NCI-H187 treated with DMSO at 0.1 percent for 48 hours (cell line): ENCODE data around the gene OR8A1.

Experiments used
- DNase-seq: peaks from one replicate; lab custom pipeline; 2025; lab: John Stamatoyannopoulos, UW

OR8A1 gene

DNA sequence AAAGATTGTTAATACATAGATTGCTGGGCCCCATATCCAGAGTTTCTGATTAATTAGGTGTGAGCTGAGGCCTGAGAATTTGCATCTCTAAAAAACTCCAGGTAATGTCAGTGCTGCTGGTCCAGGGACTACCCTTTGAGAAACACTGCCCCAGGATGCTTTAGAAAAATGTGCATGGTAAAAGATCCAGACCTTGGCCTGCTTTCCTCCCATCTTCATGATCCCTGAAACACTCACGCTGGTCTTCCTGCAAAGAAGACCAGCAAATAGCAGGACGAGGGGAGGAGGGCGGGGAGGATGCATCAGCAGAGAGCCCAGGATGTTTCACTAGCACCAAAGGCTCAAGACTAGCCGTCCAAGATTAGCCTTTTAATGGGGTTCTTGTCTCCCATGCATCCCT, at the start of gene OR8A1:
TSS of gene OR8A1 (plus strand) at position 301 of the 400 bp plus-strand sequence. CDS start 123 bp downstream, outside the sequence.
- DNase-seq: no peak

- DNase-seq: no peak
Observed at GRCh38 chr11:124520550-124520854, 49.3 kb upstream of the OR8A1 start.

GRCh38 chr11:124533626-124534025, 36.2 kb upstream of the OR8A1 start:
- no peak for DNase-seq

DNA sequence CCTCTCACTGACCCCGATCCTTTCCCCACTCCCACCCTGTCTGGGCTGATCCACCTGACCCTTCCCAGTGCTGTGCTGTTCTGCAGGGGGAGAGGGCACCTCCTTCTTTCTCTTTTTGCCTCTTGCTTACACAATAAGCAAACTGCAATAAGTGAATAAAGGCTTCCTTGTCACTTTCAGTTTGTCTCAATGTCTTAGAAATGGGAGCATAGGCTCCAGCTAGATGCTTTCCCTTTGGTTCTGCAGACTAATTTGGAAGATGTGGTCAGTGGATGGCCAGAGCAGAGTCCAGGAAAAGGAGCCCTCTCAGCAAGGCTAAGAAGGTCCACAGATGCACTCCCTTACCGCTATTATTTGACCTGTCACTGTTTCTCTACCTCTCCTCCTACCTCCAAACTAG, 35.7 kb upstream of the OR8A1 start:
- no peak for DNase-seq

- DNase-seq: no peak
Observed at GRCh38 chr11:124535552-124536232, 34.1 kb upstream of the OR8A1 start.

- DNase-seq: no peak
Observed at GRCh38 chr11:124536520-124536919, 33.3 kb upstream of the OR8A1 start.

GRCh38 chr11:124538019-124538418, 31.8 kb upstream of the OR8A1 start:
- no peak for DNase-seq

DNA sequence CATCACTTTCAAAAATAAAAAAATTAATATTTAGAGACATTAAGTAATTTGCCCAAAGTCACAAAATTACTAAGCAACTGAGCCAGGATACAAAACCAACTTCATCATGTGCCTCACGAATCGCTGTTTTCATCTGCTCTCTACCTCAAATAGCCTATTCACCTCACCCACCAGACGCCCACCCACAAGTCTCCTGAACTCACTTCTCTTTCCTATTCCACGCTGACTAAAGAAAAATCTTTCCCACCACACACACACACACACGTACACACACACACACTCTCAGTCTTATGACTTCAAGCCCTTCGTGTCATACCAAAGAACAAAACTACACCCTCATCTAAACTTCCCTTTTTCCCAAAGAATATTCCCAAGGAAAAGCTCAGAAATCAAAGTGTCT, 28.6 kb upstream of the OR8A1 start:
- no peak for DNase-seq

DNA sequence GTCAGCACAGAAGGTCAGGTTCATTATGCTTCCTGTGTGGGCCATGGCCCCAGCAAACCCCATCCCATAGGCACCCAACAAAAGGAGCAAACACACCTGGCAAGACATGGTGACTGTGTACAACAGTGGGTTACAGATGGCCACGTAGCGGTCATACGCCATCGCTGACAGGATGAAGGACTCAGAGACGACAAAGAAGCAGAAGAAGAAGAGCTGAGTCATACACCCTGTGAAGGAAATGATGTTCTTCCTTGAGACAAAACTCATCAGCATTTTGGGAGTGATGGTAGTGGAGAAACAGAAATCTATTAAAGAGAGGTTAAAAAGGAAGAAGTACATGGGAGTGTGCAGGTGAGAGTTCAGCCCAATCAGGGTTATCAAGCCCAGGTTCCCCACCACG, 26.7 kb upstream of the OR8A1 start:
- no peak for DNase-seq

DNA sequence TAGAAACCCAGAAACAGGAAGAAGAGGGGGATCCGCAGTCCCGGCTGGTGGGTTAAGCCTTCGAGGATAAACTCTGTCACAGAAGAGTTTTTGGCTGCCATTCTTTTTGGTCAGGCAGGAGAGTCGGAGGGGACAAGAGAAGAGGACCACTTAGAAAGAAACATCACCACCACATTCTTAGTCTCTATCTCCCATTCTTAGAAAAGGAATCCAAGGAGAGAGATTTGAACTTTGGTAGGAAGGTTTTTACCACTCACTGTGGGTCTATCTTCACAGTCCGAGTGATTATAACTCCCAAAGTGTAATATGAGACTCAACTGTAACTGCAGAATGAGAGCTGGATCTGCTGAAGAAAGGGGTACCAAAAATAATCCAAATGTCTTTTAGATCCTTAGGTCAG, 26.2 kb upstream of the OR8A1 start, which contains the start of gene OR8B12:
TSS of gene OR8B12 (minus strand) at position 101 of the 400 bp plus-strand sequence. CDS start at position 101, 0 bp downstream.
- DNase-seq: no peak

- DNase-seq: no peak
Observed at GRCh38 chr11:124551189-124551588, 18.6 kb upstream of the OR8A1 start.

DNA sequence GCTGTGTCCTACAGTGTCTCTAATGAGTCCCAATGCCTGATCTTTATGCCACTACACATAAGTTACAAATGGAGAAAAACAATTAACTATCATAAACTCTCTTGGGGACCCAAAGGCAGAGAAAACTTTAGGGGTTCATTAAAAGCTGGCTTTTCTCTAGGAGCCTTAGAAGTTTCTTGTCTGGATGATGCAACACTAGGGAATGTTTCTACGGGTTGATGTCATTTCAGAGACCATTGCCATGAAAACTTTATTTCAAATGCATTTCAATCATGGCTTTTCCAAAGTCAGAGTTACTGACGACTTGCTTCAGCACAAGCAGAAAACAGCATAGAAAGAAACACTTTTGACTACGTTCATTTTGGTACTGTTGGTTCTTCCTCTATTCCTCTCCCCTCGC, 17.8 kb upstream of the OR8A1 start:
- DNase-seq: no peak

DNA sequence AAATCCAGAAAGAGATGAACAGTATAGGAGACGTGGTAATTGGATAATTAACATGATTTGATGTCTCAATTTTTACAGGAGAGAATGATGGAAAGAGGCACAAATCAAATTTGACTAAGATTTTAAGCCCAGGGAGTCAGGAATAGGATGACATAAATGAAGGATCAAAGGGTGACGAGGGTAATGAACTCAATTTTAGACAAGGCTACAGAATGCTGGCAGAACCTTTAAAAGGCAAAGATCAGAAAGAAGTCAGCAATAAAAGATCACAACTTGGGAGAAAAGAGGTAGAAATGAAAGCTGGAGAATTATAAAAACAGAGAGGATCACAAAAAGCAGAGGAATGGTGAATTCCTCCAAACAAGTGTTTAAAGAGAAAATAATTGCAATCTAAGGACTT, 13.0 kb upstream of the OR8A1 start:
- no peak for DNase-seq

GRCh38 chr11:124570160-124570559, 363 bp downstream of the OR8A1 start:
- no peak for DNase-seq

- DNase-seq: no peak
Observed at GRCh38 chr11:124577716-124578427, 8.1 kb downstream of the OR8A1 start.

GRCh38 chr11:124578761-124579160, 9.0 kb downstream of the OR8A1 start:
- no peak for DNase-seq

- DNase-seq: no peak
Observed at GRCh38 chr11:124581817-124582216, 12.0 kb downstream of the OR8A1 start.

GRCh38 chr11:124582565-124582964, 12.8 kb downstream of the OR8A1 start:
- no peak for DNase-seq

- DNase-seq: no peak
Observed at GRCh38 chr11:124583781-124584180, 14.0 kb downstream of the OR8A1 start.

DNA sequence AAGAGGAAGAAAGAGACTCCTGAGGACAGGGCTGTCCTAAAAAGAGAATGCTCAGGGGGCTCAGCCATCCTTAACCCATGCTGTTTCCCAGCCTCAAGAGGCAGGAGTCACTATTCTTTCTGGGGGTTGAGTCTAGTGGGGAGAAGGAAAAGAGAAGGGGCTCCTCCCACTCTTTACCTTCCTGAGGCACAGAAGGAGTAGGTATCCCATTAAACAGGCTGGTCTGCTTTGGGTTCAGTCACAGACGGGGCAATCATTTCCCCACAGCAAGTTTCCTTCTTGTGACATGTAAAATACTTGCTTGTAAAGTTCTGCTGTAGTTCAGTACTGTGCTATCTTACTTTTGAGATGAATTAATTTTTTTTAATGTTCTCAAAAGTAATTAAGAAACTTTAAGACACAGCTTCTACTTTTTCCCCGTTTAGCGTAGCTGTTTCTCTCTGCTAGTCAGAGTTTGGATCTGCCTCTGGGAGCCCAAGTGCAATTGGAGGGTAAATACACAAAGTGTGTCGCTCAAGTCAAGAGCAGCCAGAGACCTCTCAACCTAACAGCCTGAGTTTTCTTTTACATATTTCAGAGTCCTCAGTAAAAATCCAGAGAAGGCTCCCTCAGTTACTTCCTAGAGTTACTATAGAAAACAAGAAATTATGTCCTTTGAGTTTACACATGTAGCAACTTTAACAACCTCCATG, 15.0 kb downstream of the OR8A1 start:
- DNase-seq: no peak

GRCh38 chr11:124586238-124586860, 16.6 kb downstream of the OR8A1 start:
- no peak for DNase-seq

DNA sequence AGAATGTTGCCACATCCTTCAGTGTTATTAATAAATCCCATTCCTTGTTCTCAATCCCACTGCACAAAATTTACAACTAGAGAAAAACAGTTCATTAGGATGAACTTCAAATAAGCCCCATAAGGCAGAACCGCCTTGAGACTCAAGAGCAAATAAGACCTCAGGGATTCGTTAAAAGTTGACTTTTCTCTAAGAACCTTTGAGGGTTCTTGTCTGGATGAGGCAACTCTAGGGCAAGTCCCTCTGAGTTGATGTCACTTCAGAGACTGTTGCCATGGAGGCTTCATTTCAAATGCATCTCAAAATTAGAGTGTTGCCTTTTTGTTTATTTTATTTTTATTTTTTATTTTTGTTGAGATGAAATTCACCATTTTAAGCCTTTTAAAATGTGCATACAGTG, 21.6 kb downstream of the OR8A1 start:
- DNase-seq: no peak

- no peak for DNase-seq
Observed at GRCh38 chr11:124592627-124593026, 22.8 kb downstream of the OR8A1 start.
